Ishikawa (cell line): ENCODE measurements around the gene ANAPC2.

ENCODE experiments used
- CEBPB ChIP-seq: IDR thresholded peaks from 2 replicates; pipeline ENCODE4 v1.6.1; 2012
- CREB1 ChIP-seq: IDR thresholded peaks from 2 replicates; pipeline ENCODE4 v1.6.1; 2012; ENCODE audit warnings: low read depth
- EGR1 ChIP-seq: IDR thresholded peaks from 2 replicates; pipeline ENCODE4 v1.6.1; 2012
- EP300 ChIP-seq: IDR thresholded peaks from 2 replicates; pipeline ENCODE4 v1.6.1; 2012; ENCODE audit warnings: borderline replicate concordance
- FOXM1 ChIP-seq: IDR thresholded peaks from 2 replicates; pipeline ENCODE4 v1.6.1; 2012; ENCODE audit warnings: low read depth, borderline replicate concordance
- MAX ChIP-seq: IDR thresholded peaks from 2 replicates; pipeline ENCODE4 v1.6.1; 2012
- NFIC ChIP-seq: IDR thresholded peaks from 2 replicates; pipeline ENCODE4 v1.6.1; 2012
- RAD21 ChIP-seq: IDR thresholded peaks from 2 replicates; pipeline ENCODE4 v1.6.1; 2012; ENCODE audit warnings: low read depth
- REST ChIP-seq: IDR thresholded peaks from 2 replicates; pipeline ENCODE4 v1.6.1; 2012; ENCODE audit warnings: low read depth, mild to moderate bottlenecking
- TAF1 ChIP-seq: IDR thresholded peaks from 2 replicates; pipeline ENCODE4 v1.6.1; 2012; ENCODE audit warnings: low read depth, mild to moderate bottlenecking
- TCF12 ChIP-seq: IDR thresholded peaks from 2 replicates; pipeline ENCODE4 v1.6.1; 2012; ENCODE audit warnings: low read depth
- TEAD4 ChIP-seq: IDR thresholded peaks from 2 replicates; pipeline ENCODE4 v1.6.1; 2012
- USF1 ChIP-seq: IDR thresholded peaks from 2 replicates; pipeline ENCODE4 v1.6.1; 2012
- YY1 ChIP-seq: IDR thresholded peaks from 2 replicates; pipeline ENCODE4 v1.6.1; 2012; ENCODE audit warnings: low read depth
- ZBTB7A ChIP-seq: IDR thresholded peaks from 2 replicates; pipeline ENCODE4 v1.6.1; 2012; ENCODE audit warnings: low read depth

Gene ANAPC2

GRCh38 chr9:137192448-137192780, 4.1 kb upstream of the ANAPC2 start:
- TF ChIP-seq TCF12 (no peak), TAF1 (no peak)

GRCh38 chr9:137191691-137192447, 3.5 kb upstream of the ANAPC2 start:
- TF ChIP-seq TCF12: no peak
- no peak for TF ChIP-seq MAX
- TF ChIP-seq EGR1: no peak
- TF ChIP-seq FOXM1: no peak
- TF ChIP-seq TEAD4: no peak
- no peak for TF ChIP-seq RAD21
- TF ChIP-seq EP300: no peak
- TF ChIP-seq NFIC: no peak
- TF ChIP-seq TAF1: no peak
- no peak for TF ChIP-seq CEBPB
- TF ChIP-seq REST: no peak

- no peak for TF ChIP-seq TCF12
- TF ChIP-seq MAX: no peak
- no peak for TF ChIP-seq YY1
- TF ChIP-seq ZBTB7A: no peak
- no peak for TF ChIP-seq REST
- TF ChIP-seq EP300: no peak
- no peak for TF ChIP-seq FOXM1
- TF ChIP-seq NFIC: no peak
- TF ChIP-seq CEBPB: no peak
- TF ChIP-seq EGR1: no peak
- no peak for TF ChIP-seq TEAD4
- TF ChIP-seq CREB1: no peak
- TF ChIP-seq USF1: no peak
- TF ChIP-seq TAF1: no peak
- TF ChIP-seq RAD21: no peak
These were observed 2.9 kb upstream of the ANAPC2 start for GRCh38 chr9:137191245-137191644.

- TF ChIP-seq ZBTB7A (no peak), EGR1 (no peak), RAD21 (0 out of 2 replicates have a peak, but pooled peaks have one; percentile 5)
These were observed 2.0 kb upstream of the ANAPC2 start for GRCh38 chr9:137190315-137190856.

- TF ChIP-seq MAX (no peak), REST (0 out of 2 replicates have a peak, but pooled peaks have one; percentile 4), YY1 (no peak)
These were observed 1.2 kb upstream of the ANAPC2 start for GRCh38 chr9:137189297-137190295.
